Fibroblast of mammary gland (primary cell): ENCODE results near the gene LCMT1.

Experiments used
- DNase-seq: peaks from one replicate; pipeline ENCODE4 v3.0.0-alpha.2; 2010; ENCODE audit warnings: low read depth
- H3K4me3 ChIP-seq: 2 replicates; pipeline ENCODE4 v1.5.1; 2011; ENCODE audit warnings: low read depth, mild to moderate bottlenecking, low read length, moderate library complexity; ENCODE audit not compliant: control insufficient read depth
- CTCF ChIP-seq: conservative IDR thresholded peaks from 2 replicates; pipeline ENCODE4 v1.5.1; 2011; ENCODE audit warnings: low read depth, low read length, inconsistent platforms; ENCODE audit not compliant: control insufficient read depth, insufficient read depth

LCMT1 gene

GRCh38 chr16:25083065-25083464 is 28.5 kb upstream of the LCMT1 start:
- no peak for TF ChIP-seq CTCF
- no peak overlapping the region for H3K4me3 ChIP-seq
- DNase-seq: no peak

- H3K4me3 ChIP-seq: no peak overlapping the region
- no peak for DNase-seq
- no peak for TF ChIP-seq CTCF
Observed at GRCh38 chr16:25083701-25084100, 27.8 kb upstream of the LCMT1 start.

- TF ChIP-seq CTCF: no peak
- DNase-seq: no peak
- no peak overlapping the region for H3K4me3 ChIP-seq
Observed at GRCh38 chr16:25084797-25085196, 26.7 kb upstream of the LCMT1 start.

- H3K4me3 ChIP-seq: no peak overlapping the region
- no peak for DNase-seq
- no peak for TF ChIP-seq CTCF
Observed at GRCh38 chr16:25087761-25088160, 23.8 kb upstream of the LCMT1 start.

- no peak overlapping the region for H3K4me3 ChIP-seq
- DNase-seq: no peak
Observed at GRCh38 chr16:25089351-25089750, 22.2 kb upstream of the LCMT1 start.

GRCh38 chr16:25092441-25092840 is 19.1 kb upstream of the LCMT1 start:
- H3K4me3 ChIP-seq: no peak overlapping the region
- DNase-seq: no peak
- TF ChIP-seq CTCF: no peak

More at GRCh38 chr16:25089351-25089750, 22.2 kb upstream of the LCMT1 start:
- TF ChIP-seq CTCF: no peak
